ENCODE data around the gene PALM2AKAP2. TPM values are rescaled to one million over a fixed set of nuclear protein-coding genes. Genes with fewer than 3 reads are reported as not detected.
A peak's percentile ranks its signal among the peaks of the same experiment; 100 is the strongest.

PALM2AKAP2 gene
- total RNA-seq, 4 donors from 2014 or later, result 11.5 to 38.4 (median 24.2) TPM

- DNase-seq (ENCODE audit: low spot score), result no peak
- TF ChIP-seq CTCF (IDR thresholded peaks at IDR 0.05), result no peak
- no peak for ATAC-seq (ENCODE audit: low FRiP score)
Measured at GRCh38 chr9:109759589-109759988, 20.4 kb upstream of the PALM2AKAP2 start.

DNA sequence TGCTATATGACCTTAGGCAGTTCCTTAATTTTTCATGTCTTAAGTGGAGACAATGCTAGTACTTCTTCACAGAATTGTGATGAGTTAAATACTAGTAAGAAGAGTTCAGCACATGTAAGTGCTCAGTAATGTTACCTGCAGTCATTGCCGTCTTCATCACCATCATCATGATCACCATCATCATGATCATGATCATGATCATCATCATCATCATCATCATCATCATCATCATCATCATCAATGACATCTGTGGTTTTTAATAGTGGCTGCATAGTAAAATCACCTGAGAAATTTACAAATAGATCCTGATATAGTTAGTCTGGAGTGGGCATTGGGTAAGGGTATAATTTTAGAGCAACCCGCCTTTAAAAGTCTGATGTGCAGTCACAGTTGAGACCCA lies 14.7 kb upstream of the PALM2AKAP2 start:
- ATAC-seq (ENCODE audit: low FRiP score), result no peak

GRCh38 chr9:109765830-109766229 lies 14.2 kb upstream of the PALM2AKAP2 start:
- no peak for TF ChIP-seq CTCF (IDR thresholded peaks at IDR 0.05)
- ATAC-seq (ENCODE audit: low FRiP score), result peak; percentile 29
- DNase-seq (ENCODE audit: low spot score), result no peak

More for the DNA sequence above, 14.7 kb upstream of the PALM2AKAP2 start:
- no peak for DNase-seq (ENCODE audit: low spot score)
- no peak for TF ChIP-seq CTCF (IDR thresholded peaks at IDR 0.05)

- no peak for DNase-seq (ENCODE audit: low spot score)
- no peak for TF ChIP-seq CTCF (IDR thresholded peaks at IDR 0.05)
- peak; percentile 94 for ATAC-seq (ENCODE audit: low FRiP score)
Measured at GRCh38 chr9:109766351-109766750, 13.6 kb upstream of the PALM2AKAP2 start.

DNA sequence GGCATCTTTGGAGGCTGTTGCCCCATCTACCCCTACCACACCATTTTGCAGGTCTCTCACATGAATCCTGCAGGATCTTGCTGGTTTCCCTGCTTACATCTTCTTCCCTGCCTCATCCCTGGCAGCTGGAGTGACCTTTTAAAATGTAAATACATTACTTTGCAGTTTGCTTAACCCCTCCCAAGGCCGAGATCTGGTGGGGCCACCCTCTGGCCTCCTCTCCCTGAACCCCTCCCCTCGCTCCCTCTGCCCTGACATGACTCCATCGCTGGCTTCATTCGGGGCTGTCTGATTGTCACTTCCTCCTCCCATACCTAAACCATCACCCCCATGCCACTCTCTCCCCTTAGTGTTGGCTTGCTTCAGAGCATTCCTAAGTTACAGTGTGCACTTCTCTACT lies 12.6 kb upstream of the PALM2AKAP2 start:
- no peak for TF ChIP-seq CTCF (IDR thresholded peaks at IDR 0.05)
- no peak for ATAC-seq (ENCODE audit: low FRiP score)

GRCh38 chr9:109767814-109768213 lies 12.2 kb upstream of the PALM2AKAP2 start:
- no peak for ATAC-seq (ENCODE audit: low FRiP score)

More for the DNA sequence above, 12.6 kb upstream of the PALM2AKAP2 start:
- no peak for DNase-seq (ENCODE audit: low spot score)

More at GRCh38 chr9:109767814-109768213, 12.2 kb upstream of the PALM2AKAP2 start:
- no peak for TF ChIP-seq CTCF (IDR thresholded peaks at IDR 0.05)
- no peak for DNase-seq (ENCODE audit: low spot score)

Data from omental fat pad (tissue), 4 donors.